Limb (tissue), 2 donors: ENCODE measurements around the gene NR1I3.
"Not testable (repeated sequence)": the region's sequence is repeated elsewhere in the genome, so short reads cannot be mapped to it uniquely, and the experiment has no call there.

Experiments used
- DNase-seq, 2 donors: peaks; one replicate each; pipeline ENCODE4 v3.0.0-alpha.2; 2016; ENCODE audit errors: extremely low spot score in 2 of 2

NR1I3 gene, protein sequence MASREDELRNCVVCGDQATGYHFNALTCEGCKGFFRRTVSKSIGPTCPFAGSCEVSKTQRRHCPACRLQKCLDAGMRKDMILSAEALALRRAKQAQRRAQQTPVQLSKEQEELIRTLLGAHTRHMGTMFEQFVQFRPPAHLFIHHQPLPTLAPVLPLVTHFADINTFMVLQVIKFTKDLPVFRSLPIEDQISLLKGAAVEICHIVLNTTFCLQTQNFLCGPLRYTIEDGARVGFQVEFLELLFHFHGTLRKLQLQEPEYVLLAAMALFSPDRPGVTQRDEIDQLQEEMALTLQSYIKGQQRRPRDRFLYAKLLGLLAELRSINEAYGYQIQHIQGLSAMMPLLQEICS

DNA sequence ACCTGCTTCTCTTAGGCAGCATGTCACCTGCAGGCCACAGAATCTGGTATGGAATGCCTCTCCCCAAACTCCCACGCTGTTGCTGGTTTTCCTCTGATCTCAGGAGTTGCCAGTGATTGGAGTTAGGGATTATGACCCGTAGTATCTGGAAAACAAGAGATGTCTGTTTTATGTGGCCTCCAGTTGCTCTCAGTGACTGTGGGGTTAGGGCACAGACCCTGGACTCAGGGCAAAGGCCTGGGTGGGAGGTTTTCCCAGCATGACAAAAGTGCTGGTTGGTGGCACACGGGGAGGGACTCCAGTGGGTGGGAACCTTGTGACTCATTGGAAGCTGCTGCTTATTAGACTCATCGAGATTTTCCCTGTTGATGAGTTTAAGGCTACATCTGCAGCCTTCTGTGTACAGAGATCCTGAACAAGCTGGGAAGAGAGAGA, at the start of gene NR1I3:
Gene NR1I3 (minus strand): TSS at position 165 of the 435 bp plus-strand sequence. CDS start 1,638 bp downstream, outside the sequence.
- DNase-seq = no peak

DNA sequence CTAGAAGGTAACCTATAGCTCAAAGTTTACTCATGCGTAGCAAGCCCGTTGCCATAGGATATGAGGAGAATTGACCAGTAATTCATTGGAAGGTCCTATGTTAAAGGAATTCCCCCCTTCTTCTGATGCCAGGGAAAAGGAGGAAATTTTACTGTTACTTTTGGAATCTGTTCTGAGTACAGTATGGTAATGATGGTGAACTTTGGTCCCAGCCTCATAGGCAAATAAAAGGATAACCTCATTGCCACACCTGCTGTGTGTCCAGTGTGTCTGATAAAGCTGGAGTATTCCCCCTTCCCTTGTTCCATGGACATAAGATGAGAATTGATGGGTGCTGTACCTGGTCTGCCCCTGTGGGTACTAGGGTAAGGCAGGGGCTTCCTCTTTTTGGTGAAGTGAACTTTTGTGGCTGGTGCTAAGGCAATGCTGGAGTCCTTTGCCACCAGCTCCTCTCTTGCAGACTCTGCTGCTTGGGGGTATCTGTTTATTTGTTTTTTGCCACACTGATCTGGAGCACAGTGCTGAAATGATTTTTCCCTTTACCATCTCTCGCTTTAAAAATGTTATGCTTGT, 49.6 kb upstream of the NR1I3 start:
- DNase-seq = no peak

DNA sequence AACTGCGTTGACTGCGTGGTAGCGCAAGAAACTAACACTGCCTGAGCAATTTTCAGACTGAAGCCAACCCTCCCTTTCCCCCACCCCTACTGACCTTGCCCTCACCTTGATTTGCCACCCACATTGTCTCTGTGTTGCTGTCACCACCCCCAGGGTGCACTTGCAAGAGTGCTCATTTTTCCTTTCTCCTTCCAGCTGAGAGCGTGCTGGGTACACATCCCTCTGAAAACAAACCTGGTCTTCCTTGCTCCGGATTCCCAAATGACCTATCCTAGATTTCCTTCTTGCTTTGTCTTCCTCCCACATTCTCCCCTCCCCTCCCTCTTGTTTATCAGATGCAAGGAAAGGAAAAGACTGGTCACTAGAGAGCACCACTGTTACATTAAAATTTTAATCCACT, 47.5 kb upstream of the NR1I3 start:
- DNase-seq = no peak

DNA sequence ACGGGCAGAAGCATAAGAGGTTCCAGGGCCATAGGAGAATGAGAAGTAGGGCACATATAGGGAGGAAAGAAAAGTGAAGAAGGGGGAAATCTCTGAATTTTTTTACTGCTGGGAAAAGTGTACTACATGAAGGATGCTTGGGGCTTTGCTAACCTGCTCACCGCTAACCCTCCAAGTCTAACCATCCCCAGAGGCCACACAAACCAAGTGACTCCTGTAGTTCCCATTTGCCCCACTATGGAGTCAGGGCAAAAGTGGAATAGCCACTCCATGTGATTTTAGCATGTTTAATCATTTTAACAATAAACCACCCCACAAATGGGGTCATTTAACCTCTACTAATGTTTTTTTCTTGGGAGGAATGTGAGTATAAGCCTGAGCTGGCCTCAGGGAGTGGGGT, 47.1 kb upstream of the NR1I3 start:
- no peak for DNase-seq

DNA sequence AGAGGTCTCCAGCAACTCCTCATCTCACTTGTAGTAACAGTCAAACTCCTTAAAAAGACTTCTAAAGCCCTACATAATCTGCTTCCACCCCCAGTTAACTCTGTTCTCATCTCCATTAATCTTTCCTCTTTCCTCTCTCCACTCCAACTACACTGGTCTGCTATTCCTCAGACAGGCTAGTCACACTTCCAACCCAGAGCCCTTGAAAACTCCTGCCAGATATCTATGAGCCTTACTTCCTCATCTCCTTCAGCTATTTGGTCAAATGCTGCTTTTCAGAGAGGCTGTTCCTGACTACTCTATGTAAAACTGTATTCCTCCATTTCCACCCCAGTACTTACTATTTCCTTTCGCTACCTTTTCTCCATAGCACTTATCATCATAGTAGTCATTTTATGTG, 45.0 kb upstream of the NR1I3 start:
- DNase-seq = no peak

DNA sequence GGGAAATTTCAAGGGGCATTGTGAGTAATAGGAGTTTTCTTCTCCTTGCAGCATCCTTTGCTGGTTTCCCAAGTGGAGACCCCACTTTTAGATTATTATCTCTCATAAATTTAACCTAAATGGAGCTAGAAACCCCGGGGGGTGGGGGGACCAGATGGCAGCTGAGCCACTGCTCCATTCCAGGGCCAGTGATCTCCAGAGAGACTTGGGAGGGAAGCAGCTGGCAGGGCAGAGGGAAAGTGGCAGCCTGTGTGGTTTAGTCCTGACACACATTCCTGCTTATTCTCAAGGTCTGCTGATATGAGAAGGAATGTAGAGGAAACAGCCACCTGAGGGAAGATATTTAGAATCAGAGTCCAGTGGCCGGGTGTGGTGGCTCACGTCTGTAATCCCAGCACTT, 36.9 kb upstream of the NR1I3 start:
- no peak for DNase-seq

DNA sequence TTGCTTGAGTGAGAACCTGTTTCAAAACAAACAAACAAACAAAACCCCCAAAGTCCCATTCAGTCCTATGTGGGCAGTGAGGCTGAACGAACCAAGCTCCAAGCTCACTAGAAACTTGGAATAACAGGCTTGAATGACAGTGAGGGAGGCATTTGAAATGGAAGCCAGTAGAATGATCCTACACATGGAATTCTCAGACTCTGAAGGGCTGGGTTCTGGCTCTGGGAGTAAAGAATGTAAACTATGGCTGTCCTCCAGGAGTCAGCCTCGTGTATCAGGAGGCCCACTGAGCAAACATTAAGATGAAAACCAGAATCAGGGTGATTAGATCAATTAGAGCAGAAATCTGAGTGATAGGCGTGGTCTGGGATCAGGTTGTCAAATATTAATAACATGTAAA, 35.4 kb upstream of the NR1I3 start:
- no peak for DNase-seq

DNA sequence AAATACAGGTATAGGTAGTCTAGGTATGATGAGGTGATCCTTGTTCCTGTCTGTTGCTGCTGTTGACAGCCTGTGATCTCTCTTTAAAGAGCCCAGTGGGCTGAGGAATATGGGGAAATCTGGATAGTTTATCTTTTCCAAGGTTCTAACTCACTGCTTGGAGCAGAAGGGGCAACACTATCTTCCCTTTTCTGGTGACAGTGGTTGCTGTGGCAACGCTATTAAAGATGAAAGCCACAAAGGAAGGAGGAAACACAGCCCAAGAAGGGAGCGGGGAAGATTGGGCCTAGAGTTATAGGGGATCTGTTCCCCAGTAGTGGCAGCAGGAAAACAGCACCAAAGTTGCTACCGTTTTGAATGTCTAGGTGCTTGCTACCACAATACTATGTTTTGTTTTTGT, 29.3 kb upstream of the NR1I3 start:
- no peak for DNase-seq

DNA sequence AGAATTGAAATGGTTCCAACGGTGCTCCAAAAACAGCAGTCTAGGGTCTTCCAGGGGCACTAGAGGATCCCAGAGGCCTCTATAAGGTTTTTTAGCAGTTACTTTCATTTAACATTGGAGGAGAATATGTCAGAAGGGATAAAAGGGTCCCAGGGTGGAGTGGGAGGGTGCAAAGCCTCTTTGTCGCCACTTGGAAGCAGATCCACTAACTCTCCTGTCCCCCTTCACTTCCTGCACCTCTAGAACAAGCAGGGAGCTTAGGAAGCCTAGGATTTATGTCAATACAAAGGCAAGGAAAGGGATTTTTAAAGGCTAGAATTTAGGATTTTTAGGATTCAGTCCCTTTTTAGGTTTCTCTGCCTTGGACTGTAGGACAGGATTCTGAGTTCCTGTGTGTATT, 28.8 kb upstream of the NR1I3 start:
- DNase-seq = no peak

DNA sequence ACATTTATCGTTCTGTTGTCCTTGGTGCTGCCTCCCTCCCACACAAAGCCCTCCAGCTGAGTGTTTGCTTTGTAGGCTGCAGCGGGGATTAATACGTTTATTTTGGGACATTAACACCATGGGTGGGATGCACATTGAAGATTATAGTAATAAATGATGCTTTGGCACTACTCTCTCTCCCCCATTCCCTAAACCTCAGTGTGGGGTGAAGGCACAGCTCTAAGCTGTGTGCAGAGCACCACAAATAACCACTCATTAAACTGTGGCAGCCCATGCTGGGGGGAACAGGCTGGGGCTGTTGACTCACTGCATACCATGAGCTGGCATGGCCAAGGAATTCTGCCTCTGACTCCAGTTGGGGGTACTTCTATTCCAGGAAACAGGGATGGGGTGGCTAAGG, 28.2 kb upstream of the NR1I3 start:
- DNase-seq = no peak

DNA sequence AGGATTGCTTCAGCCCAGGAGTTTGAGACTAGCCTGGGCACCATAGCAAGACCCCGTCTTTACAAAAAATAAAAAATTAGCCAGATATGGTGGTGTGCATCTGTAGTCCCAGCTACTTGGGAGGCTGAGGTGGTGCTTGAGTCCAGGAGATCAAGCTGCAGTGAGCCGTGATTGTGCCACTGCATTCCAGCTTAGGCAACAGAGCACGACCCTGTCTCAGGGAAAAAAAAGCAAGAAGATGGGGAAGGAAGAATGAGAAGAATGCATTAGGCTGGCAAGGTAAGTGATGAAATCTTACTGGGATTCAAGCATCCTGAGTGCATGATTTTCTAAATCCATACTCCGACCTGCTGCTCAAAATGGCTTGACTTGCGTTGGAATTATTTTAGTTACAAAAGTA, 27.3 kb upstream of the NR1I3 start:
- DNase-seq = no peak

DNA sequence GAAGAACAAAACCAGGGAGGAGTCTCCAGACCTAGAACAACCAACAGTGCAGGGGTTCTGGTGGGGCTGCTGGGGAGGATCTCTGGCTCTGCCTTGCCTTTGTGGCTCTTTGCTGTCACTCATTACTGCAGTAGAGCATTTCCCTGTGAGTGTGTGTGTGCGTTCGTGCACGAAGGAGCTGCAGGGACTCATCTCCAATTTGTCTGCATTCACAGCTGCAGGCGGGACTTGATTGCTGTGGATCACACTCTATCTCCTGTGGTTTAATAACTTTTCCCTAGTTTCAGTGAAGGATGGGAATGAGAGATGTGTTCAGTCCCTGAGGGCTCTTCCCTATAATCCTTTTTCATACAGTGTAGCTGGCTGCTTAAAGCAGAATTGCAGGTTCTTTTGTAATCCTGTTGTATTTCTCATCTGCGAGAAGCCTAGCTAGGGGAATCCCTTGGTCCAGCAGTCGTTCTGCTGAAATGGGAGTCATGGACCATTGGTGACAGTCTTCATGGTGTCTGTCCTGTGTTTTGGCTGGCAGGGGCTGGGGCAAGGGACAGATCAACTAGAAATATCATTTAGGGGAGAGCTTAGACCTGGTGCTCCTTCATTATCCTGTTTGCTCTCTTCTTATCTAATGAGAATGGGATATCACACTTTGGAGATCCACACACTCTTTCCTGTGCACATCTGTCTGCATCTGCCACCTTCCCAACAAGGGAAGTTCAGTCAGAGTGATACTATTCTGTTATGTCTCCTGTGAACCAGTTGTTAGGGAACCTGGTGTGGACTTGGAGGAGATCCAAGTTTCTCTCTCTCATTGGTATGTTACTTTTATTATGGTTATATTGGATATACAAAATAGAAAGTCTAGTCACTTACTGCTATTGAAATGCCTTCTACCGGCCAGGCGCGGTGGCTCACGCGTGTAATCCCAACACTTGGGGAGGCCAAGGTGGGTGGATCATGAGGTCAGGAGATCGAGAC, 23.5 kb upstream of the NR1I3 start:
- no peak for DNase-seq

DNA sequence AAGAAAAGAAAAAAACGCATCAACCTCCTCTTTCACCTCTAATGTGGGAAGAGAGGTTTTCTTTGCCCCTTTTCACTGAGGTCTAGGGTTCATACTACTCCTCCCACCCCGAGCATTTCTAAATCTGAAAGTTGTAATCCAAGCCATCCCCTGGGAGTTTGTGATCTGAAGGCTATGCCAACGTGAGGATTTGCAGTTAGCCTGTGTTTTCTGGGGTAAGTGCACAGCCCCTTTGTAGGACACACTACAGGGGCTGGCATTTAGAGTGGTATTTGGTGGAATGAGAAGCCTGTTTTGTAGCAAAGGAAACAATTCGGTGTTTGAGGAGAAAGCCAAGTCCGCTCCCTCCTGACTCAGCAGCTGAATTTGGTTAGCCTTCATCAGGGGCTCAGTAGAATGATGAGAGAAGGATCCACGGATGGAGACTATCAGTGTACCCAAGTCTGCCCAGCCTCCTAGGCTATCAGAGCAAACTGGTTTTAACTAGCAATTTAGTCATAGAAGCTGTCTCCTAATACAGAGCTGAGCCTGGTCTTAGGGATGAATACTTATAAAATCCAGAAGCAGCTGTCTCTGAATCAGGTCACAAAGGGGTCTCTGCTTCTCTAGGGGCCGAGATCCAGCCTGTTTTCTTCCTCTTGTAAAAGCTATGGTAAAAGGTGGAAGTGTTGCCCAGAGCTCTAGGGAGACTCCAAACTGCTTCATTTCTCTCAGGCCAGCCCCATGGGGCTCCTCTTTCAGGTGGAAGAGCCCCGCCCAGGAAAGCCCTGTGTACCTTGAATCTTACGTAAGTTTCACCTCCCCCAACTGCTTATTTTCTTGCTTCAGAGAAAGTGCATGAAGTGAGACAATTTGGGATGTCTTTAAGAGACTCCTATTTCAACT, 22.6 kb upstream of the NR1I3 start:
- DNase-seq = no peak

DNA sequence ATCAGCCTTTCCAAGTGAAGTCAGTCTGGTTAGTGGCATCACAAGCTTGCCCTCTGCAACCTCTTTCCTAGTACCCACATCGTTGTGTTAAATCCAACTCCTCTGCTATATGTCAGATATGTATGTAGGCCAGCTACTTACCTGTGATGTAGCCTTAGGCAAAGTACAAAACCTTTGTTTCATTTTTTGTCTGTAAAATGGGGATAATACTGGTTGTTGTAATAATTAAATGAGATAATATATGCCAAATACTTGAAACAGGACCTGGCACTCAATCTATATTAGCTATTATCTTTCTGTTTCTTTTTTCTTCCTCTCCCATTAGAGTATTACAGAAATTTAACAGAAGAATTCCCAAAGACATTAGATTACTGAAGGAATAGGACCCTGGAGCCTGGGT, 21.8 kb upstream of the NR1I3 start:
- DNase-seq = no peak

DNA sequence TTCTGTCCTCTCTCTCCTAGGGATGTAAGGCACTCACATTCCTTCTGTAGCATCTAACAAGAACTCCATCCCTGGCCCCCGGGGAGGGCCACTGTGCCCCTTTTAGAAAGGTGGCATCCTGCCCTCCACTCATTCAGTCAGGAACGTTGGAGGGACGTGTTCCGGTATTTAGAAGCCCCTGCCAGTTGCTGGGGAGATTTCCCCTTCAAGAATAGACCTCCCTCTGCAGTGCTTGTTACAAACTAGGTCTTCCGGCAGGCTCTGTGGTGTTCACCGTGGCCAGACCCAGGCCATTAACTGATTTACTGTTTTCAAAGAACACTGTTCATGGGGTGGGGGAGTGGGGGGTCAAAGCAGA, 21.3 kb upstream of the NR1I3 start:
- DNase-seq = no peak

DNA sequence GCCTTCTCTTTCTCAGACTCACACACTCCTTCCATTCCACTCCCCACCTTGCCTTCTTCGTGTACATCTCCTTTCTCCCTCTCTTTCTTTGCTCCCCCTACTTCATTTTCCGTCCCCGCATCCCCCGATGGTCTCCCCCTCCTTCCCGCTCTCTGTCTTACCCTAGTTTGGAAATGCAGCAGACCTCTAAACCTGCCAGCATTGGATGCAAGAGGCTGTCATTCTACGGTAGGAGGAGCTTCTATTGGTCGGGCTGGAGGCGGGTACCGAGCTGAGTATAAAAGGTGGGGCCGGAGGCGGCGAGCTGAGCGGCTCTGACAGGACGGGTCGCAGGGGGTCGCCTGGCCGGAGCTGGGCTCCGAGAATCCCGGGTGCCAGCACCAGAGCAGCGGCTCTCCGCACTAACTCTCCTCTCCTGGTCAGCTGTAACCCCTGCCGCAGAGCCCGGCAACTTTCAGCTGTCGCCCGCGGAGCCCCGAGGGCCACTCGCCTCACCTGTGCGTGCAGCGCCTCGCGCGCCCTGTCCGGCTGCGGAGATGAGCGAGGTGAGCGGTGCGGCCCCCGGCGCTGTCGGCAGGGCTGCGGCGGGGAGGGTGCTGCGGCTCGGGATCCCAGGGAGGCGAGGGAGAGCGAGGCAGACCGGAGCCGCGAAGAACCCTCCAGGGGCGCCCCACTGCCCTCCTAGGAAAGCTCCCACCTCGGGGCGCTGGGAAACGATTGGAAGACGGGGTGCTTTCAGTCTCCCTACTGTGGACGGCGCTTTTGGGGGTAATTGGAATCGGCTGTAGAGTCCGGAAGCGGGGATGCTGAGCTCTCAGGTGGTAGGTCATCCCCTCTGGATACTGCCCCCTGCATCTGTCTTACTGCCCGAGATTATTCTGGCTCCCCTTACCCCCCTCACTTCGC, 20.7 kb upstream of the NR1I3 start, which contains the start of gene PCP4L1:
Gene PCP4L1 (plus strand): TSS at position 307 of the 906 bp plus-strand sequence. CDS start 230 bp downstream, at position 537.
- DNase-seq = peak; percentile 21 to 66

DNA sequence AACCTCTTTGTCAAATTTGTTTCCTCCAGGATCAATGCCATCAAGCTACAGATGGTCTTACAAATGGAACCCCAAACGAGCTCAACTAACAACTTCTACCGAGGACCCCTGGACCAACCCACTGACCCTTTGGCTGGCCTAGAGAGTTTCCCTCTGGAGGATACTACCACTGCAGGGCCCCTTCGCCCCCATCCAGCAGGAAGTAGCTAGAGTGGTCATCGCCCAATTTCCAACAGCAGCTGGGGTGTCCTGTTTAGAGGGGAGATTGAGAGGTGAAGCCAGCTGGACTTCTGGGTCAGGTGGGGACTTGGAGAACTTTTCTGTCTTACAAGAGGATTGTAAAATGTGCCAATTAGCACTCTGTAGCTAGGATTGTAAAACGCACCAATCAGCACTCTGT, 19.1 kb upstream of the NR1I3 start:
- not testable (repeated sequence) for DNase-seq

DNA sequence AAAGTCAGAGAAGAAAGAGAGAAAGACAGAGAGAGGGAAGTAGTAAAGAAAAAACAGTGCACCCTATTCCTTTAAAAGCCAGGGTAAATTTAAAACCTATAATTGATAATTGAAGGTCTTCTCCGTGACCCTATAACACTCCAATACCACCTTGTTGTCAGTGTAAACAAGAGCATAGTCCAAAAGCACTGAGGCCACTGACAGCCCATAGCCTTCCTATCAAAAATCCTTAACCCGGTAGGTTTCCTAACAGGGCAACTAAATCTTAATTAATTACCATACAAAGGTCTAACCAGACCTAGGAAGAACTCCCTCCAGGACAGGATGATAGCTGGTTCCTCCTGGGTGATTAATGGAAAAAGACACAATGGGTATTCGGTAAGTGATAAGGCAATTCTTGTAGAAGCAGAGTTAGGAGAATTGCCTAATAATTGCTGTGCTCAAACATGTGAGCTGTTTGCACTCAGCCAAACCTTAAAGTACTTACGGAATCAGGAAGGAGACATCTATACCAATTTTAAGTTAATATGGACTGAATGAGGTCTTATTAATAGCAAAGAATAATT, 18.0 kb upstream of the NR1I3 start:
- not testable (repeated sequence) for DNase-seq

DNA sequence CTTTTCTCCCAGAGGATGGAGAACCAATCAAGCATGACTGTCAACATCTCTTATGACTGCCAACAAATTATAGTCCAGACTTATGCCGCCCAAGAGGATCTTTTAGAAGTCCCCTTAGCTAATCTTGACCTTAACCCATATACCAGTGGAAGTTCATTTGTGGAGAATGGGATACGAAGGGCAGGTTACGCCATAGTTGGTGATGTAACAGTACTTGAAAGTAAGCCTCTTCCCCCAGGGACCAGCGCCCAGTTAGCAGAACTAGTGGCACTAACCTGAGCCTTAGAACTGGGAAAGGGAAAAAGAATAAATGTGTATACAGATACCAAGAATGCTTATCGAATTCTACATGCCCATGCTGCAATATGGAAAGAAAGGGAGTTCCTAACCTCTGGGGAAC, 17.3 kb upstream of the NR1I3 start:
- not testable (repeated sequence) for DNase-seq

DNA sequence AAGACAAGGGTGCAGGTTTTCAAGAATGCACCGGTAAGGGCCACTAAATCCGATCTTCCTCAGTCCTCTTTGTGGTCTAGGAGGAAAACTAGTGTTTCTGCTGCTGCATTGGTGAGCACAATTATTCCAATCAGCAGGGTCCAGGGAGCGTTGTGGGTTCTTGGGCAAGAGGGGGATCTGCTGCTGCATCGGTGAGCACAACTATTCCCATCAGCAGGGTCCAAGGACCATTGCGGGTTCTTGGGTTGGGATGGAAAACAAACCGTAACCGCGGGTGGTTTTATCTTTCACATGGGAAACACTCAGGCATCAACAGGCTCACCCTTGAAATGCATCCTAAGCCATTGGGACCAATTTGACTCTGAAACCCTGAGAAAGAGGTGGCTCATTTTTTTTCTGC, 13.6 kb upstream of the NR1I3 start:
- no peak for DNase-seq
